Measurements from ENCODE around the gene UTP25.
"Not testable (repeated sequence)": the region's sequence is repeated elsewhere in the genome, so short reads cannot be mapped to it uniquely, and the experiment has no call there.

- TF ChIP-seq CTCF, POLR2A (IDR thresholded peaks at IDR 0.05): not testable (repeated sequence)
These were observed 60.7 kb downstream of the UTP25 start for GRCh38 chr1:209888291-209889076.
